HG03196 (cell line): ENCODE measurements around the gene RAB3IL1.

ENCODE experiments used
- ATAC-seq: cut with Tn5 transposase; IDR thresholded peaks from one replicate; pipeline ENCODE4 v1.9.1; 2021; ENCODE audit not compliant: unreplicated experiment

The RAB3IL1 gene

GRCh38 chr11:61848631-61849030 is 68.7 kb downstream of the RAB3IL1 start:
- no peak for ATAC-seq

GRCh38 chr11:61847914-61848581 is 69.3 kb downstream of the RAB3IL1 start:
- no peak for ATAC-seq
